ENCODE results near the gene HNF1B.
"Not testable (repeated sequence)": the region's sequence is repeated elsewhere in the genome, so short reads cannot be mapped to it uniquely, and the experiment has no call there.

The HNF1B gene, protein sequence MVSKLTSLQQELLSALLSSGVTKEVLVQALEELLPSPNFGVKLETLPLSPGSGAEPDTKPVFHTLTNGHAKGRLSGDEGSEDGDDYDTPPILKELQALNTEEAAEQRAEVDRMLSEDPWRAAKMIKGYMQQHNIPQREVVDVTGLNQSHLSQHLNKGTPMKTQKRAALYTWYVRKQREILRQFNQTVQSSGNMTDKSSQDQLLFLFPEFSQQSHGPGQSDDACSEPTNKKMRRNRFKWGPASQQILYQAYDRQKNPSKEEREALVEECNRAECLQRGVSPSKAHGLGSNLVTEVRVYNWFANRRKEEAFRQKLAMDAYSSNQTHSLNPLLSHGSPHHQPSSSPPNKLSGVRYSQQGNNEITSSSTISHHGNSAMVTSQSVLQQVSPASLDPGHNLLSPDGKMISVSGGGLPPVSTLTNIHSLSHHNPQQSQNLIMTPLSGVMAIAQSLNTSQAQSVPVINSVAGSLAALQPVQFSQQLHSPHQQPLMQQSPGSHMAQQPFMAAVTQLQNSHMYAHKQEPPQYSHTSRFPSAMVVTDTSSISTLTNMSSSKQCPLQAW

GRCh38 chr17:37744961-37745800 lies at the start of gene HNF1B:
Gene HNF1B, minus strand, starts transcription at chr17:37745059. Its CDS starts 175 bp downstream, at chr17:37744884.
- in situ Hi-C loops (cut with HindIII; ENCODE audit: low sequenced_read_pairs): no loop called here

GRCh38 chr17:37792787-37793186 lies 47.9 kb upstream of the HNF1B start:
- in situ Hi-C loops (cut with HindIII; ENCODE audit: low sequenced_read_pairs): no loop called here

GRCh38 chr17:37791447-37792399 lies 46.9 kb upstream of the HNF1B start:
- in situ Hi-C loops (cut with HindIII; ENCODE audit: low sequenced_read_pairs): no loop called here

DNA sequence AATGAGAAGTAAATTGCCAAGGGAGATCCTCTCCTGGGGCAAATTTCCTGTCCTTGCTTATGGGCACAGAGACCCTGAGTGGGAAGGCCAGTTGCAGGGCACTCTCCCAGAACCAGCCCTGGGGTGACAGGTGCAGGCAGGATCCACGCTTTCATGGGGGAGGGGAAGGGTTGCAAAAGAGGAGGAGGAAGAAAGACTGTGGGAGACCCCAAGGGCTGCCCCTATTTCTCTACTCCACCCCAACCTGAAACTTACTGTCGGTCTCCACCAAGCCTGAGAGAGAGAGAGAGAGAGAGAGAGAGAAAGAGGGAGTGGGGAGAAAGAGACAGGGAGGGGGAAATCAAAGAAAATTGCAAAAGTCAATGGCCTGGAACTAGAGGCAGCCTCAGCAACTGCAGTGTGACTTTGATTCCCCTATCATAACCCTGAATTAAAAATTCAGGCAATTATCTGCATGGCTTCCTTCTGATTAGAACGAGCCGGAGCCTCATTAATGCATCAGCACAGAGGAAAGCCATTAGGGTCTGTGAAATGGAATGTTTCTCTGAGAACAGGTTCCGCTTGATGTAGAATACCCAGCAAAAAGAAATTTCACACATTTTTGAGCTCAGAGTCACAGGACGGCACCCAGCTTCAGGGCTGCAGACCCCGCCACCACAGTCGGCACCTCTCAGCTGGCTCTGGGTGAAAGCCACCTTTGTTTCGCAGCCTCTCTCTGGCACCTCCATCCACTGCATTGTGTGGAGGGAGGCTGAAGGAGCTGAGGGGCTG lies 45.1 kb upstream of the HNF1B start:
- in situ Hi-C loops (cut with HindIII; ENCODE audit: low sequenced_read_pairs): no loop called here

GRCh38 chr17:37789021-37789565 lies 44.2 kb upstream of the HNF1B start:
- in situ Hi-C loops (cut with HindIII; ENCODE audit: low sequenced_read_pairs): no loop called here

GRCh38 chr17:37788526-37788925 lies 43.7 kb upstream of the HNF1B start:
- in situ Hi-C loops (cut with HindIII; ENCODE audit: low sequenced_read_pairs): no loop called here

DNA sequence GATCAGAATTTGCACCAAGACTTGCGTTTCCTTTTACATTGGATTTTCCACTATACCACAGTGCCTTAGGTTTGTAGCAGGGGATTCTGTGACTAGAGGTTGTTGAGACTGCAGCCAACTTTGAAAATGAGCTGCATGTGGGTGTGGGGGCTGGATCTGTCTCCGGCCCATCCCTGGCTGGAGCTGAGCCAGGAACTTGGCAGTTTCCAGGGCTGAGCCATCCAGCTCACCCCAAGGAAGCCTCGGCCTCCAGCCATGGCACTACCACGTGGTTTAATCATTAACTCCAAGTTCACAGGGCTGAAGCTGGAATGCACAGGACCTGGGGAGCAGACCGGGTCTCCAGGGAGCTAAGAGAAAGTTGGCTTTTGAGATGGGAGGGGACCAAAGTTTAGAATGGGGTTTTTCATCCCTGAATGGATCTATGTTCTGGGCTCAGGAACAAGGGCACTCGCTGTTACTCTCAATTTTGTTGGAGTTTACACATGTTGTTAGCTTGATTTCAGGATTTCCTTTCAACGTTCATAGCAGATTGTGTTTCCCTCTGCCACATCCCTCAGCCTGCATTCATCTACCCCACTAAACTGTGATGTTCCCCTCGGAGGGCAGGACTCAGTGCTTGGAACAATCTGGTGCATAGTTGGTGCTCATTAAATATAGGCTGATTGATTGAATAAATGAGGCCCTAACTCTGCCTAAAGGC lies 42.3 kb upstream of the HNF1B start:
- in situ Hi-C loops (cut with HindIII; ENCODE audit: low sequenced_read_pairs): no loop called here

DNA sequence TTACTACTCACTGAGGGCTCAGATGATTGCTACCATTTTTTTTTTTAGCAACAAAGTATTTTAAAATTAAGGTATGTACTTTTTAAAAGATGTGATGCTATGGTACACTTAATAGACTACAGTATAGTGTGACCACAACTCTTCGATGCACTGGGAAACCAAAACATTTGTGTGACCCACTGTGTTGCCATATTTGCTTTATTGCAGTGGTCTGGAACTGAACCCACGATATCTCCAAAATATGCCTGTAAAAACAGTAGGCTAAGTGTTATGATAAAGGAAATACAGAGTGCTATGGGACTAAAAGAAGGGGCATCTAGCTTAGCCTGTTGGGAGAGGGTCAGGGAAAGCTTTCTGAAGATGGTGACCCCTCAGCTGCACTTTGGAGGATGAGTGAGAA lies 41.6 kb upstream of the HNF1B start:
- in situ Hi-C loops (cut with HindIII; ENCODE audit: low sequenced_read_pairs): no loop called here

DNA sequence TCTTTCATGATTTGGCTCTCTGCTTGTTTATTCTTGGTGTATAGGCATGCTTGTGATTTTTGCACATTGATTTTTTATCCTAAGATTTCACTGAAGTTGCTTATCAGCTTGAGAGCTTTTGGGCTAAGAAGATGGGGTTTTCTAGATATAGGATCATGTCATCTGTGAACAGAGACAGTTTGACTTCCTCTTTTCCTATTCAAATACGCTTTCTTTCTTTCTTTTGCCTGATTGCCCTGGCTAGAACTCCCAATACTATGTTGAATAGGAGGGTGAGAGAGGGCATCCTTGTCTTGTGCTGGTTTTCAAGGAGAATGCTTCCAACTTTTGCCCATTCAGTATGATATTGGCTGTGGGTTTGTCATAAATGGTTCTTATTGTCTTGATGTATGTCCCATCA lies 37.6 kb upstream of the HNF1B start:
- in situ Hi-C loops (cut with HindIII; ENCODE audit: low sequenced_read_pairs): not testable (repeated sequence)

DNA sequence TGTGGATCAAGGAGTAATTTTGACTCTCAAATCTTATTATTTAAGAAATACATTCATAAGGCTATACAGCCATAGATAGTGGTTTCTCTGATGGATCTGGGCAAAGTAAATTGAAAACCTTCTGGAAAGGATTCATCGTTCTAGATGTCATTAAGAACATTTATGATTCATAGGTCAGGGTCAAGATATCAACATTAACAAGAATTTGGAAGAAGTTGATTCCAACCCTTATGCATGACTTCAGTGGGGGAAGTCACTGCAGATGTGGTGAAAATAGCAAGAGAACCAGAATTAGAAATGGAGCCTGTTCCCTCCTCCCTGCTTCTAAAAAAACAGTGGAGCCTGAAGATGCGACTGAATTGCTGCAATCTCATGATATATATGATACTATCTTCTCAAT lies 36.6 kb upstream of the HNF1B start:
- in situ Hi-C loops (cut with HindIII; ENCODE audit: low sequenced_read_pairs): no loop called here

DNA sequence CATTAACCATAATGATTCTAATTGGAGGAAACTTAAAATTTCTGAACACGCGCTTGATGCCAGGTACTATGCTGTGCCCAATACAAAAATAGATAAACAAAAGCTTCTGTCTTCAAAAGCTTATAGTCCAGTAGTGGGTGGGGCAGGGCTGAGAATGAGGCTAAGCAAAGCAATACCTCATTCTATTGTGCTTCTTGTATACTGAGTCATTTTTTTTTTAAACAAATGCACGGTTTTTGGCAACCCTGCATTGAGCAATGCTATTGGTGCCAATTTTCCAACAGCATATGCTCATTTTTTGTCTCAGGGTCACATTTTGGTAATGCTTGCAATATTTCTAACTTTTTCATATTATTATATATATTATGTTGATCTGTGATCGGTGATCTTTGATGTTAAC lies 34.7 kb upstream of the HNF1B start:
- in situ Hi-C loops (cut with HindIII; ENCODE audit: low sequenced_read_pairs): no loop called here

- in situ Hi-C loops (cut with HindIII; ENCODE audit: low sequenced_read_pairs): no loop called here
Measured at GRCh38 chr17:37774504-37774903, 29.6 kb upstream of the HNF1B start.

GRCh38 chr17:37772982-37773381 lies 28.1 kb upstream of the HNF1B start:
- in situ Hi-C loops (cut with HindIII; ENCODE audit: low sequenced_read_pairs): no loop called here

DNA sequence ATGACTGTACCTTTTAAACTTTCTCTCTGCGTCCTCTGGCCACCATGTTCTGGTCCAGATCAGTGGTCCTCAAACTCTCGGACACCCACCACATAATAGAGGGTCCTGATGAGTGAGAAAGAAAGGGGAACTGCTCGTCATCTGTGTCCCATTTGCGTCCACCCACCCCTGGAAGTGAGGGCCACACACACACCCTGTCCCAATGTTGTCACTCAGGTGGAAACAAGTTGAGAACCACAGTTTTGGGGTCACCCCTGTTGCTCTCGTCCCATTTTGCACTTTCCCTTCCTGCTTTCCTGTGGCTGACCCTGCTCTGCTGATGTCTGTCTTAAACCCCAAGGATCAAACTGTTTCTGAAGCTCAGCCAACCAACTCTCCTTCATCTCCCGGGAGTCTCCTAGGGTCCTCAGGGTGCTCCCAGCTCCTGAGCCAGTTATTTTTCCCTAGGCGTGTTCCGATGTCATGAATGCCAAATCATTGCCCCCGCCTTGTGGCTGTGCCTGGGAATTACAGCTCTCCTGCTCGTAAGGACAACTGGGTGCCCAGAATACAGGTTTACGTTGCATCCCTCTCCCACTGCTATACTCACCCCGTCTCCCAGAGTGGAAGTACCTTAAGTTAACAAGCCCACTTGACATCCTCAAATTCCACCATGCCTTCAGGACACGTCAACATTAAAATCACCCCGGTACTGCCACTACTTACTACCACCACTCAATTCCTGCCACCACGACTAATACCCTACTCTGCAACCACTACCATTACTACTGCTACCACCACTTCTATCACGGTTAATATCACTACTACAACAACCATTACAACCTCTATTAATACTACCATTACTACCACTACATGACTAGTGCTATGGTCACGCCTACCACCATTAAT lies 26.0 kb upstream of the HNF1B start:
- in situ Hi-C loops (cut with HindIII; ENCODE audit: low sequenced_read_pairs): no loop called here

DNA sequence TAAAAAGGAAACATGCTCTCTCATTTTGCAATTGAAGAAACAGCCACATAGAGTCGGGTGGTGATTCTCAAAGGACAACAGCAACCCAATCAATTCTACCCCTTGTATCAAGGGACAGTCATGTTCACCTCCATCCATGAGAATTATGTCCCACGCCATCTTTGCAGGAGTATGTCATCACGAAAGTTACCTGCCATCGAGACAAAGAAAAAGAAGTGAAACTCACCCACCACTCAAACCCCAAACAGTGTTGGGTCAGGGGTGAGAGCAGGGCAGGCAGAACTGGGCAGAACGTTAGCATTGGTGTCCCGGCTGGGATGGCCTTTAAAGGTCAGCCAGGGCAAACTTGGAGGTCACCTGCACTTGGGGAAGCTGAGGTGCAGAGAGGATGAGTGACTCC lies 24.2 kb upstream of the HNF1B start:
- in situ Hi-C loops (cut with HindIII; ENCODE audit: low sequenced_read_pairs): no loop called here

- in situ Hi-C loops (cut with HindIII; ENCODE audit: low sequenced_read_pairs): no loop called here
Measured at GRCh38 chr17:37768438-37768837, 23.6 kb upstream of the HNF1B start.

DNA sequence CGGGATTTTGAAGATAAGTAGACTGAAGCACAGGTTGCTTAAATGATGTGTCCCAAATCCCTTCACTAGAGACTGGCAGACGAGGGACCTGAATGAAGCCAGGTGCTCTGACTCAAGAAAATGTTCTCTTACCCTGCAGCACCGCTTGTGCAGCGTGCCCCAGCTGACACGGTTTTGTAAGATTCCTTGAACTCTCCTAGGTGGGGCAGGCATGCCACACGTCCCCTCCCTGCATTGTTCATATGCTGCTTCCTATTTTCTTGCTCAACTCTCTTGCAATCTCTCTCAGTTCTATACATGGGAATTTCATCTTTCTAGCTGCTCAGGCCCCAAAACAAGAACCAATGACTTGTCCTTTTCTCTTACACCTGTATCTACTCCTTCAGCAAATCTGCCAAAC lies 22.1 kb upstream of the HNF1B start:
- in situ Hi-C loops (cut with HindIII; ENCODE audit: low sequenced_read_pairs): no loop called here

DNA sequence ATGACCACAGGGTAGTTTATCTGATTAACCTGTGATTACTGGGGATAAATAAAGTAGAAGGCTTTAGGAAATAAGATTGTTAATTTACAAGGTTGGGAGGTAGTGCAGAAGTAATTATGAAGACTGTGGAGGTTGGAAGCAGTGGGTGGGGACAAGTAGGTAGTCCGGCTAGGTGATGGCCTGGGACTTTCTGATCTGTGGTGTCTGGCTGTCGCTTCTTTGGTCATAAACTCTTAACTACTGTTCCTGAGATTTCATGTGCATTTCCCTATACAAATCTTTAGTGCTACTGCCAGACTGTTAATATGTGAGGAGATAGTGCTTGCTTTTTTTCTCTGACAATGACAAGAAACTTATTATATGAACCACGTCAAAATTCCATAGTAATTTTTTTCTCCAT lies 19.5 kb upstream of the HNF1B start:
- in situ Hi-C loops (cut with HindIII; ENCODE audit: low sequenced_read_pairs): no loop called here

All from DLD1 (cell line).